Gastrocnemius medialis (tissue), 4 donors: ENCODE results near the gene VPS8. TPM values are rescaled to one million over a fixed set of nuclear protein-coding genes. Genes with fewer than 3 reads are reported as not detected.

Source experiments
- ATAC-seq, 2 donors: fragments of 150-250 bp; one replicate each; pipeline ENCODE4 v1.9.1; 2016
- DNase-seq, 2 donors: peaks; one replicate each; pipeline ENCODE4 v3.0.0-alpha.2; 2019
- H3K27ac ChIP-seq, 4 donors: fragments of 200-600 bp; sonication (generic); 1 replicate in 1 of 4; 2 replicates in 3 of 4; pipeline ENCODE4 v1.5.1; 2016 to 2018; ENCODE audit warnings: mild to moderate bottlenecking in 2 of 4, moderate library complexity in 1 of 4
- H3K27me3 ChIP-seq, 3 donors: fragments of 200-600 bp; sonication (generic) in 2 of 3; 1 replicate in 1 of 3; 2 replicates in 2 of 3; pipeline versions ENCODE4 v1.5.1 to v1.6.0; 2016 to 2019; ENCODE audit warnings: mild to moderate bottlenecking in 1 of 3, moderate library complexity in 1 of 3
- H3K36me3 ChIP-seq, 2 donors: fragments of 200-600 bp; sonication (generic) in 1 of 2; one replicate each; pipeline ENCODE4 v1.5.1; 2017 to 2018
- H3K4me1 ChIP-seq, 2 donors: fragments of 200-600 bp; sonication (generic) in 1 of 2; one replicate each; pipeline ENCODE4 v1.5.1; 2016 to 2017; ENCODE audit warnings: mild to moderate bottlenecking in 2 of 2
- H3K4me3 ChIP-seq, 4 donors: fragments of 200-600 bp; sonication (generic) in 3 of 4; 1 replicate in 1 of 4; 2 replicates in 3 of 4; pipeline ENCODE4 v1.5.1; 2016 to 2019; ENCODE audit warnings: mild to moderate bottlenecking in 2 of 4
- H3K9me3 ChIP-seq, 3 donors: fragments of 200-600 bp; sonication (generic) in 2 of 3; 1 replicate in 1 of 3; 2 replicates in 2 of 3; pipeline ENCODE4 v1.5.1; 2016 to 2019
- POLR2A ChIP-seq, 2 donors: fragments of 450-650 bp; IDR thresholded peaks; one replicate each; pipeline ENCODE4 v1.6.1; 2017; ENCODE audit warnings: antibody characterized with exemption in 2 of 2, mild to moderate bottlenecking in 2 of 2, moderate library complexity in 2 of 2
- in situ Hi-C, 4 donors: fragments of 200-750 bp; cut with MboI; loops; one replicate each; pipeline versions ENCODE4 v1.15.0 to v1.8.0; 2017; ENCODE audit warnings: low sequenced_read_pairs in 4 of 4
- intact Hi-C: fragments of 100-400 bp; cut with DNase I; formaldehyde crosslinking; loops from one replicate; pipeline ENCODE4 v1.15.1; 2023; ENCODE audit warnings: low total_unique reads
- total RNA-seq, 4 donors: library from RNA; depleted of rRNA; stranded (reverse); fragments of >200 nt; gene quantifications; one replicate each; pipeline versions ENCODE4 v1.1.0 to v1.2.3, GENCODE V29; 2016
- TF ChIP-seq, protein P1 (sequence below), 5 experiments: fragments of 450-650 bp in 3 of 5; fragments of 200-600 bp in 2 of 5; sonication (generic) in 2 of 5; IDR thresholded peaks in 4 of 5; conservative IDR thresholded peaks in 1 of 5; 1 replicate in 4 of 5; 2 replicates in 1 of 5; pipeline ENCODE4 v1.5.1; 2016 to 2019; ENCODE audit warnings: antibody characterized with exemption in 5 of 5, mild to moderate bottlenecking in 3 of 5, moderate library complexity in 3 of 5

The VPS8 gene
- total RNA-seq, 4 donors from 2014 or later: 37.2 to 64.1 (median 51.2) TPM

DNA sequence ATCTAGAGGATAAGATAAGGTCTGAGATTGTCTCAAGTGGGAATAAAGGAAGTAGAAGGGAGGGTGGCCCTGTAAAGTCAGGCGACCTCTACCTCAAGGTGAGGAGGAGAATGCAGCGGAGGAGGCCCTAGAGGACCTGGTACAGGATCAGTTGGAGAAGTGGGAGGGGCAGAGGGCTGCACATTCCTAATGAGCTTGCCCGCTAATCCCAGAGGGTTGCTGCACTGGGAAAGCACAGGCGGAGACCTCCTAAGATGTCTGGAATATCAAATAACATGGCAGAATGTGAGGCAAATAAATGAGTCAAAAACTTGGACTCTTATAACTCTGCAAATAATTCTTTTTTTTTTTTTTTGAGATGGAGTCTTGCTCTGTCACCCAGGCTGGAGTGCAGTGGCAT is 30.2 kb upstream of the VPS8 start:
- no peak overlapping the region for H3K4me3 ChIP-seq
- peaks cover 0 to 9% of the 10 kb centered on the region in 2 donors for H3K4me1 ChIP-seq
- intact Hi-C loops (no loop called here), in situ Hi-C loops (loop anchor here in 2 of 4 donors (25.0 kb wide), 2 partner anchors 420 to 894 kb away; partner anchors contain the start of genes CLCN2 (in 1 of the 2), PARL (in 1 of the 2) and POLR2H (in 1 of the 2))
- H3K36me3 ChIP-seq: no peaks in the 10 kb centered on the region
- ATAC-seq (no peak), DNase-seq (no peak)
- no peak overlapping the region for H3K27ac ChIP-seq
- H3K27me3 ChIP-seq: peaks cover 0 to 3% (median 0%) of the 10 kb centered on the region in 3 donors
- TF ChIP-seq, protein P1, sequence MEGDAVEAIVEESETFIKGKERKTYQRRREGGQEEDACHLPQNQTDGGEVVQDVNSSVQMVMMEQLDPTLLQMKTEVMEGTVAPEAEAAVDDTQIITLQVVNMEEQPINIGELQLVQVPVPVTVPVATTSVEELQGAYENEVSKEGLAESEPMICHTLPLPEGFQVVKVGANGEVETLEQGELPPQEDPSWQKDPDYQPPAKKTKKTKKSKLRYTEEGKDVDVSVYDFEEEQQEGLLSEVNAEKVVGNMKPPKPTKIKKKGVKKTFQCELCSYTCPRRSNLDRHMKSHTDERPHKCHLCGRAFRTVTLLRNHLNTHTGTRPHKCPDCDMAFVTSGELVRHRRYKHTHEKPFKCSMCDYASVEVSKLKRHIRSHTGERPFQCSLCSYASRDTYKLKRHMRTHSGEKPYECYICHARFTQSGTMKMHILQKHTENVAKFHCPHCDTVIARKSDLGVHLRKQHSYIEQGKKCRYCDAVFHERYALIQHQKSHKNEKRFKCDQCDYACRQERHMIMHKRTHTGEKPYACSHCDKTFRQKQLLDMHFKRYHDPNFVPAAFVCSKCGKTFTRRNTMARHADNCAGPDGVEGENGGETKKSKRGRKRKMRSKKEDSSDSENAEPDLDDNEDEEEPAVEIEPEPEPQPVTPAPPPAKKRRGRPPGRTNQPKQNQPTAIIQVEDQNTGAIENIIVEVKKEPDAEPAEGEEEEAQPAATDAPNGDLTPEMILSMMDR (IDR thresholded peaks at IDR 0.05 in 4 of 5, conservative IDR thresholded peaks at IDR 0.05 in 1 of 5): no peak
- TF ChIP-seq POLR2A (IDR thresholded peaks at IDR 0.05): no peak
- H3K9me3 ChIP-seq: no peaks in the 10 kb centered on the region

DNA sequence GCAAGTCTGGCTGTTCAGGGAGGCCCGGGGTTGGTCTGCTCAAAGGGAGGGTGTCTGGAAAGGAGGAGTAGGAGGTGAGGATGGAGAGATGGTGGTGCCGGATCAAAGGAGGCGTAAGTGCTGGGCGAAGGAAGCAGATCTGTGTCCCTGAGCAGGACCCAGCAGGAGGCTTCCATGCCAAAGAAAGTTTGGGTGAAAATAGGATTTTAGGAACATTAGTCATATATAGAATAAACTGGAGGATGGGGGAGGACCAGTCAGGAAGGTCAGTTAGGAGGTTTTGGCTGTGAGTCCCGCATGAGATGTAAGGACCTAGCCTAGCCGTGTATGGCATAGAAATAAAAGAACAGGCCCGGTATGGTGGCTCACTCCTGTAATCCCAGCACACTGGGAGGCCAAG is 28.6 kb upstream of the VPS8 start:
- H3K4me1 ChIP-seq: peaks cover 0 to 9% of the 10 kb centered on the region in 2 donors
- H3K27me3 ChIP-seq: peaks cover 0 to 3% (median 0%) of the 10 kb centered on the region in 3 donors
- TF ChIP-seq POLR2A (IDR thresholded peaks at IDR 0.05): no peak
- TF ChIP-seq, protein P1 (IDR thresholded peaks at IDR 0.05 in 4 of 5, conservative IDR thresholded peaks at IDR 0.05 in 1 of 5): no peak
- DNase-seq (no peak), ATAC-seq (no peak)
- intact Hi-C loops: no loop called here
- no peak overlapping the region for H3K4me3 ChIP-seq
- H3K36me3 ChIP-seq: no peaks in the 10 kb centered on the region
- in situ Hi-C loops: loop anchor here in 2 of 4 donors (25.0 kb wide), 2 partner anchors 421 to 896 kb away; partner anchors contain the start of genes CLCN2 (in 1 of the 2), PARL (in 1 of the 2) and POLR2H (in 1 of the 2)
- H3K9me3 ChIP-seq: no peaks in the 10 kb centered on the region
- H3K27ac ChIP-seq: no peak overlapping the region

DNA sequence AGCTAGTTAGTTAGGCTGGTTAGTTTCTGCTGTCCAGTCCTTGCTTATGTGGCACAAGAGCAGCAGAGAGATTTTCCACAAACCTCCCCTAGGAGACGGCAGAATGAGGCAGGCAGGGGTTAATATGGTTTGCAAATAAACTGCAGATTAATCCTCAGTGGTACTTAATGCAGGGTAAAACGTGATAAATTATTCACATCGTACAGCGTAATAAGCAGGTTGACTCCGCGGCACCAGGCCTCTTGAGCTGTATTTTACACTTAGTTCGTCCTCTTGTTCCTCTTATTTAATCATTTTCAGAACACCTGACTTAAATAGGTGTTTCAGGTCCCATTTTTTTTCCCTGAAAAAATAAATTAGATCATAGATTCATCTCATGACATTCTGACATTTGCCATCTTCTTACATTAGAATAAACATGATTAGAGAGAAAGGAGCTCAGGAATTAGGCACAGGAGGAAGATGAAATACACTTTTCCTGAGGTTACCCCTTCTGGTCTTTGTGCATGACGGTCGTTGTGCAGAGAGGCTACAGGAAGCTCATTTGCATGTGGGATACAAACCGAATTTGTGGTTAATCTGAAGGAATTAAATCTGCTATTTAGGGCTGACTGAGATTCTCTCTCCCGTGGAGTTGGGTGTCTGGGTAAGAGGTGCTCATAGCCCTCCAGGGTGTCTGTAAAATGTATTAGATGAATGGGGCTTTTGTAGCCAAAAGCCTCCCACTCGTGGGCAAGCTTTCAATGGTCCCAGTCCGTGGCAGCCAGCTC is 27.1 kb upstream of the VPS8 start:
- DNase-seq: no peak
- Histone ChIP-seq H3K4me1 (peaks cover 11 to 18% of the 10 kb centered on the region in 2 donors), H3K4me3 (no peak overlapping the region), H3K36me3 (no peaks in the 10 kb centered on the region), H3K27me3 (no peaks in the 10 kb centered on the region), H3K27ac (no peak overlapping the region), H3K9me3 (no peaks in the 10 kb centered on the region)
- TF ChIP-seq, protein P1 (IDR thresholded peaks at IDR 0.05 in 4 of 5, conservative IDR thresholded peaks at IDR 0.05 in 1 of 5): no peak
- TF ChIP-seq POLR2A (IDR thresholded peaks at IDR 0.05): no peak
- intact Hi-C loops (no loop called here), in situ Hi-C loops (loop anchor here in 2 of 4 donors (25.0 kb wide), 2 partner anchors 423 to 898 kb away; partner anchors contain the start of genes CLCN2 (in 1 of the 2), PARL (in 1 of the 2) and POLR2H (in 1 of the 2))
- no peak for ATAC-seq

DNA sequence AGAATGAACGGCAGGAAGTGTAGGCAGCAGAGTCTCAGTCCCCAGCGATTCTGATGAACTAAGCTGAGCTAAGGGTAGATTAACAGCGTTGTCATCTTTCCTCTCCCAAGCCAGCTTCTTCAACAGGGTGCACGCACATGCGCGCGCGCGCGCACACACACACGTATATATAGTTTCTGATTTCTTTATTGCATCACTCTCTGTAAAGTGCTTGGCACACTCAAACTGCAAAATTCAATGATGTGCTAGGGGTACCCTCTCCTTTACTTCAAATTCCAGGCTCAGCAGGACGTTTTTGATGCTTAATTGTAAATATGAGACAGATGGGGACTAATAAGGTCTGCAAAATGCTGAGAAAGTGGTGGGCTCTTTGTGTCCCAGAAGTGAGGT is 26.1 kb upstream of the VPS8 start:
- no peak overlapping the region for H3K27ac ChIP-seq
- no peaks in the 10 kb centered on the region for H3K36me3 ChIP-seq
- TF ChIP-seq, protein P1 (IDR thresholded peaks at IDR 0.05 in 4 of 5, conservative IDR thresholded peaks at IDR 0.05 in 1 of 5): no peak
- TF ChIP-seq POLR2A (IDR thresholded peaks at IDR 0.05): no peak
- in situ Hi-C loops (loop anchor here in 2 of 4 donors (25.0 kb wide), 2 partner anchors 424 to 899 kb away; partner anchors contain the start of genes CLCN2 (in 1 of the 2), PARL (in 1 of the 2) and POLR2H (in 1 of the 2)), intact Hi-C loops (no loop called here)
- H3K9me3 ChIP-seq: no peaks in the 10 kb centered on the region
- DNase-seq: no peak
- no peak overlapping the region for H3K4me3 ChIP-seq
- no peak for ATAC-seq
- H3K27me3 ChIP-seq: no peaks in the 10 kb centered on the region
- H3K4me1 ChIP-seq: peaks cover 11 to 18% of the 10 kb centered on the region in 2 donors
